ENCODE measurements around the gene TLE1.
A peak's percentile ranks its signal among the peaks of the same experiment; 100 is the strongest.

DNA sequence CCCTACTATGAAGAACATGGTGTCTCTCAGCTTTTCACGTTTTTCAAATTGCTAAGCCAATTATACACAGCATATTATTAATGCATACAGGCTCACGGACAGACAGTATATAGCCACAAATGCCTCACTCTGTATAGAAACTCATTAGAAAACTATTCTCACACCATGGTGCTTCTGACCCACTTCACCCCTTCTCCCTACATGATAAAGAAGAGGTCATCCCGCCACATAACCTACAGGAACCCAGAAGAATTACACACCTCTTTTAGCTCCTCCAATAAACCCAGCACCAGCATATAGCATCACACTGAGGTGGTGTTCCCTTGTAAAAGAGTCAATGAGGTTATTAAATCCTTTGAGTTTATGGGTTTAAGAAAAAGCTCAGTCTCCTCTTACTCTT lies 5.6 kb downstream of the TLE1 start:
- TF ChIP-seq POLR2A (IDR thresholded peaks at IDR 0.05), result no peak
- TF ChIP-seq, protein P1, sequence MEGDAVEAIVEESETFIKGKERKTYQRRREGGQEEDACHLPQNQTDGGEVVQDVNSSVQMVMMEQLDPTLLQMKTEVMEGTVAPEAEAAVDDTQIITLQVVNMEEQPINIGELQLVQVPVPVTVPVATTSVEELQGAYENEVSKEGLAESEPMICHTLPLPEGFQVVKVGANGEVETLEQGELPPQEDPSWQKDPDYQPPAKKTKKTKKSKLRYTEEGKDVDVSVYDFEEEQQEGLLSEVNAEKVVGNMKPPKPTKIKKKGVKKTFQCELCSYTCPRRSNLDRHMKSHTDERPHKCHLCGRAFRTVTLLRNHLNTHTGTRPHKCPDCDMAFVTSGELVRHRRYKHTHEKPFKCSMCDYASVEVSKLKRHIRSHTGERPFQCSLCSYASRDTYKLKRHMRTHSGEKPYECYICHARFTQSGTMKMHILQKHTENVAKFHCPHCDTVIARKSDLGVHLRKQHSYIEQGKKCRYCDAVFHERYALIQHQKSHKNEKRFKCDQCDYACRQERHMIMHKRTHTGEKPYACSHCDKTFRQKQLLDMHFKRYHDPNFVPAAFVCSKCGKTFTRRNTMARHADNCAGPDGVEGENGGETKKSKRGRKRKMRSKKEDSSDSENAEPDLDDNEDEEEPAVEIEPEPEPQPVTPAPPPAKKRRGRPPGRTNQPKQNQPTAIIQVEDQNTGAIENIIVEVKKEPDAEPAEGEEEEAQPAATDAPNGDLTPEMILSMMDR (IDR thresholded peaks at IDR 0.05), result peak in 1 of 6 experiments; percentile 8

All from adrenal gland (tissue), 5 donors.